ENCODE data around the gene PLA2R1.

PLA2R1 gene

DNA sequence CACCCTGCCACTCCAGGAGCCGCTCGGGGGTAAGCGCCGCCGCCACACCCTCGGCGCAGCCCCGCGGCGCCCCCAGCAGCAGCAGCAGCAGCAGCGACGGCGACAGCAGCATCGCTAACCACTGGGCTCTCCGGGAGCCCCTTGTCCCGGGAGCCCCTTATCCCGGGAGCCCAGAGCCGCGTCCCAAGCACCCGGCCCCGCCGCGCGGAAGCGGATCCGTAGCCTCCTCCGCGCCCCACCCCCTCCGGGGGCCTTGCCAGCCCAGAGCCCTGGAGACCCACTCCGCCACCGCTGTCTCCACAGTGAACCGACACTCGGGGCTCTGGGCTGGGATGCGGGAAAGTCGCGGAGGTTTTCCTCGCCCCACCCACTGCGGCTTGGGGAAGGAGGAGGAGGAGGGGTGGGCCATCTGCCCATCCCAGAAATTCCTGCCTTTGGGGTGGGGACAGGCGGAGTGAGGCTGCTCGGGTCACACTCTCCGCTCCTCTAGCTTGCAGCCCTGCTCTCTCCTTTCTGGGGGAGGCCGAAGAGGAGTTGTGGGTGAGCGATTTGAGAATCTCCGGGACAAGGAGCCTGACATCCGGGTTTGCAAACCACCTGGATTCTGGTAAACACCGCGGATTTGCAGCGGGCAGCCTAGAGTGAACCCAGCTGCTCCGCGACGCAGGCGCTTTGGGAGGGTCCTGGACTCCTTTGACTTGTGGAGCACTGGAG is at the start of gene PLA2R1:
Gene PLA2R1, minus strand, starts transcription at position 324 of the 714 bp plus-strand sequence. Its CDS starts 212 bp downstream, at position 112.
- DNase-seq: no peak

- no peak for DNase-seq
These were observed 48.3 kb upstream of the PLA2R1 start for GRCh38 chr2:160110674-160111239.

- DNase-seq: peak; percentile 48
These were observed 47.7 kb upstream of the PLA2R1 start for GRCh38 chr2:160109939-160110673.

- no peak for DNase-seq
These were observed 46.8 kb upstream of the PLA2R1 start for GRCh38 chr2:160109243-160109642.

DNA sequence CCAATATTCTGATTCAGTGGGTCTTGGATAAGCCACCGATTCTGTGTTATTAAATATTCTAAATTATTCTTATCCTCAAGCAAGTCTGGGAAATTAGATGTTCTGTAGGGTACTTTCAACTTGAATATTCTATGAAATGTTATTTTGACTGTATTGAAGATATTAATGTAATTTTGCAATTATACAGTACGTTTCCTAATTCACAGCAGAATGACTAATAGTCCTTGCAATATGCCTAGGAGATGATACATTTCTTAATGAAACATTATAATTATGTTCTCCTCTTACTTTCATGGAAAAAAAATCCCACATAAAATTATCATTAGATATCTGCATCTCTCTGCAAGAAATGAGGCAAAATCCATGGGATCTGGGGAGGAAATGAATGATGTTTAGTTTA is 46.2 kb upstream of the PLA2R1 start:
- no peak for DNase-seq

GRCh38 chr2:160105366-160105765 is 43.0 kb upstream of the PLA2R1 start:
- no peak for DNase-seq

DNA sequence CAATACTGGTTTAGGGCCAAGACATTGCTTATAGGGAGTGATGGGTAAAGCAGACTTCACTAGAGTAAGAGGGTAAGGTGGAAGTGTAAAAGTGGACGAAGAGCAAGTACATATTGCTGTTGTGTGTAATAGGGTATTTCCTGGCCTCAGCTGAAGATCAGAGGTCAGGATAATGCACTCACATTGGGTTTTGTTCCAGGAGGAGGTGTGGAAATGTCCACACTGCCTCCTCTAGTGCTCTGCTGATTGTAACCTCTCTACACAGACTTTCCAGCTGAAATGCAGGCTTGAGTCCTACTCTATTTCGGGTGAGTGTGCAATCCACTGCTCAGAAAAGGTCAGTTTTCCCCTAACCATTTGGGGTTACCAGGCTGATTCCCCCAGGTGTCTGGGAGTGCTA is 41.7 kb upstream of the PLA2R1 start:
- DNase-seq: no peak

- no peak for DNase-seq
These were observed 34.9 kb upstream of the PLA2R1 start for GRCh38 chr2:160097326-160097725.

DNA sequence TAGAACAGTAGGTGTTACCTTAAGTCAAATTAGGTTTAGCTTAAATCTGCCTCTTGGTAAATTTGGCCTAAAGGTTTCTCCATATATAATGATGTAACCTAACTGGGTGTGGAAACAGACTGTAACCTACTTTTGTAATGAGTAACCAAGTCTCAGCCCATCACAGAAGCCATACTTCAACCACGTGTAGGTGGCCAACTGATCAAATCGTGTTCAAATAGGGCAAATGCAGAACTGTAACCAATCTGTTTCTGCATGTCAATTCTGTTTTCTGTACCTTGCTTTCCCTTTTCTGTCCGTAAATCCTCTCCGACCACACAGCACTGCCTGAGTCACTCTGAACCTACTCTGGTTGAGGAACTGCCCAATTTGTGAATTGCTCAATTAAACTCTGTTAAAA is 34.0 kb upstream of the PLA2R1 start:
- peak; percentile 18 for DNase-seq

DNA sequence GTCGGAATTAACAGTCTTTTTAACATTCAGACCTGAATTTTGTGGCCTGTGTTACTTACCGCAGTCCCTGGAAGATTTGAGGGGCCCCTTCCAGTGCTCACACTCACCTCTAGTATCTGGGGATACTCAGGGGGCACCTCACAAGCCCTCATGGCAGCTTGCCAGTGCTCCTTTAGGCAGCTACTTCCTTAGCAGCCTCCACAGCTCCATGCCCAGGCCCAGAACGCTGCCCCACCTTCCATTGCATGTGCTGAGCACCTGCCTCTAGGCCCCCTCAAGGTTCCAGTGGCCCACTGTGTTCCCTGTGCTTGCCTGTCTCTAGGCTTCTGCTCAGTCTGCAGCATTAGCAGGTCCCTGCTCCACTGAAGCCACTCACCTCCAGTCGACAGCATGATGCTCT is 30.0 kb upstream of the PLA2R1 start:
- no peak for DNase-seq

DNA sequence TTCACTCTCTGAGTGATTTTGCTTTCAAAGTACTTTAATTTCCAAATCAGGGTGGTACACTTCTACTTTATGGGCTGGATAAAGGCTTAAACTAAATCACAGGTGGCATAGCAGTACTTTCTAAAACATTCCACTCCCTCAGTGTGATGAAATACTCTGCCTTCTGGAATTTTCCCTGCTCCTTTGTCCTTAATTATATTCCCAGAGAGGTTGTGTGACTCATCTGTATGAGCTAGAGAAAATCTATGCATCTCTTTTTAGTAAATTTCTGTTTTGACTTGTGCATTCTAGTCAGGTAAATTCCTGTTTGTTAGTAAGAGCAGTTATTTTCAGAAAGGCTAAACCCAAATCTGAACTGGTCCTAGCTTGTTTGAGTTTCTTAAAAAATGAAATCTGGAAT is 29.0 kb upstream of the PLA2R1 start:
- DNase-seq: no peak

DNA sequence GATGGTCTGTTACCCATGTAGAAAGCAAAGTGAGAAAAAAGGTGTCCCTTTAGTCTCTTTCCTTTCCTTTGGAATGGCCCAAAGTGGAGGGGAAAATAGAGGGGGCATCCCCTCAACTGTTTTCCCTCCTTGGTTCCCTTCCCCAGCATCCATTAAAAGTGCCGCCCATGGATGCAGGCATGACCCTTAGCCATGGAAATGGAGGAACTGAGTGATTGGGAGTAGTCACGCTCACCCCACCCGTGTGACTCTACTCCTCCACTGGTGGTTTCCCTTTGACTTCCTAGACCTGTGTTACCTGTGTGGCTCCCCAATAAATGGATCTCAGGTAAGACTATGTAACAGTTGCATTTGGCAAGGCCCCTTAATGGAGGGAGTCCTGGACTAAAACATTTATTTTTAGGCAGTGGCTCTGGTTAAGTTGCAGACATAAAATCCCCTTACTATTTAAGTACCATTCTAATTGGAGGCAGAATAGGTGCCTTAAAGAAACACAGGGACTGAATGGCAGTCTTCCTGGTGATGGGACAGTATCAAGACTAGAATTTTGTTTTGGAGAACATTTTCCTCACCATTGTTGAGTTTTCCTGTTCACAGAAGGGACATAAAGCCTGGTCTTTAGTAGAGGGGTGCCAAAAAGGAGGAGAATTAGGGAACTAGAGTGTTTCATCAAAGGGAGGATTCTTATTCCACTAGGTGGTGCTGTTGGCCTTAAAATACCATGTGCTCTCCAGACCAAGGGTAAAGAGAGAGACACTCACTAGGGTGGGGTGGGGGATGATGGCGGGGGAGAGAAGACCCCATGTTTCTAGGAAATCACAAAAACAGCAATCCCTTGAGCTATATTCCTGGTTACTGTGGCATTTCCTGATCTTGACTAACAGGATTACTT is 25.7 kb upstream of the PLA2R1 start:
- DNase-seq: no peak

GRCh38 chr2:160085662-160086061 is 23.2 kb upstream of the PLA2R1 start:
- DNase-seq: no peak

DNA sequence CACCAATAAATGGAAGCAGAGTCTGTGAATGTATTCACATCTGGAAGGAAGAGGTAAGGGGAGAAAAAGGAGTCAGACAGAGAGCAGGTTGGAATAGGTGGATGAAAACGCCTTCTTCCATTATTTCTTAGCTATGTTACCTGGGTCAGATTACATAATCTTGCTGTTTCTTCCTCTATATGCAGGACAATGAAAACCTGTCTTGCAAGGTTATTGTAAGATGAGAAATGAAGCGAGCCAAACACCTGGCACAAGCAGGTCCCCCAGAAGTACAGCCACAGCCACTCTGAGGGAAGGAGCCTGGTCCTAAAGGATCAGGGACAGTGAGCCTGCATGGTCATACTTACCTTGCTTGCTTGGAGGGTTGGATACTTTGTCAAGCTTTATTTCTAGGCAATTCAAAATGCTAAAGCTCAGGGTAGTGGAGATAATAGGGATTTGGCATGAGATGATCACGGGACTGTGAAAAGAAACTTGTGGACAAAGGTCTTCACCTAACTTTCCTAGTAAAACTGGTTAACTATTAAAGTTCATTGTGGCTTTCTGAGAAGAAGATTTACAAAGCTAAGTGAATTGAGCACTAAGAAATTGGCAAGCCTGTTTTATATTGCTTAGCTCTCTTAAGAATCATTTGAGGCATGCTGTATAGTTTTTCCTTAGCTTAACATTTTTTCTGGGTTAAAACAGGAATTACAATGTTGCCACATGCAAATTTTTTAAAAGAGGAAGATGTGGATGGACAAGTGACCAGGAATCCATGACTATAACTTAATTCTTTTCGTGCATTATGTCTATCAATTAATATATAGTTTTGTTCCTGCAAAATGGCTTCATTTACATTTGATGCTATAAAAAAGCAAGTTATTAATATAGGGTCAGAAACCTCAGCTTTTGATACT is 15.7 kb upstream of the PLA2R1 start:
- DNase-seq: no peak

DNA sequence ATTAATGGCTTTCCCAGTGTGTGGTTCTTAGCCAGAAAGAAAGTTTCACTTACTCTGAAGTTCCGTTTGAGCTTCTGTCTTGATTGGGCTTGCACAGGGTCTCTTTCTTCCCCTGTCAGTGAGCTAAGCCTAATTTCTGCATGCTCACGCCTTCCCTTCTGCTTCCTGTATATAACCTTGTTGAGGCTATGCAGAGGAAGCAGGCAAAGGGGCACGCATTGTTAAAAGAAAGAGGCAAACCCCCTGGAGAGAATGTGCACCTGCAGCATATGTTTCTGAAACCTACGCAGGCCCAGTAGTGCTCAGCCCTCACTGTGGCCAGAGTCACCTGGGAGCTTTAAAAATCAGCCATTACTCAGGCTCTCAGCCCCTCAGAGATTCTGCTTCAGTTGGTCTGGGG is 14.5 kb upstream of the PLA2R1 start:
- DNase-seq: no peak

DNA sequence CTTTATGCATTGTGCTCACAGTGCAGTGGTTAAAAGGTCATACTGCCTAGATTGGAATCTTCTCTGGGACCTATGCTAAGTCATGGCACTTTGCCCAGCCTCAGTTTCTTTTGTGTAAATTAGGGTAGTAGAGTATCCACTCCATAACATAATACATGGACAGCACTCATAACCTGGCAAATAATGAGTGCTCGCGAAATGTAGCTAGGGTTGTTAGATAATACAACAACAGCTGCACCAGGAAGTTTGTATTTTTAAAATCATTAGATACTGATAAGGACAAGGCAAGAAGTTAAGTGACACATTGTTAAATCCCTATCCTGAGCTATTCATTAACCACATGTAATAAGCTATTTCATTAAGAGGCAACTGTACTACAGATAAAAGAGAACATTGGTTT is 13.8 kb upstream of the PLA2R1 start:
- no peak for DNase-seq

DNA sequence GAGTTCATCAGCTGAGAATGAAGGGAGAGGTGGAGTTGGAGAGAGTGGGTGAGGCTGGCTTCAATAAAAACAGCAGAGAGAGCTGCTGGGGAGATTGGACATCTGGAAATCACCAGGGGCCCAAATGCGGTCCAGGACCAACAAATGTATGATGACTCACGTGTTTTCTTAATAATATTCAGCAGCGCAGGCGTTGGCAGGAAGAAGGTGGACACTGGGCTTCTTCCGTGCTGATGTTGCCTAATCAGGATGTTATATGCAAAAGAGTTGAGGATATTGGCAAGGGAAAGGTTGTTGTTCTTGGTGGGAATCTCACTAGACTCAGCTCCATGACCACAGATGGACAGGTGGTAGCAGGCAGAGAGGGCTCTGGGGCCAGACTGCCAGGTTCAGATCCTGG is 12.8 kb upstream of the PLA2R1 start:
- no peak for DNase-seq

DNA sequence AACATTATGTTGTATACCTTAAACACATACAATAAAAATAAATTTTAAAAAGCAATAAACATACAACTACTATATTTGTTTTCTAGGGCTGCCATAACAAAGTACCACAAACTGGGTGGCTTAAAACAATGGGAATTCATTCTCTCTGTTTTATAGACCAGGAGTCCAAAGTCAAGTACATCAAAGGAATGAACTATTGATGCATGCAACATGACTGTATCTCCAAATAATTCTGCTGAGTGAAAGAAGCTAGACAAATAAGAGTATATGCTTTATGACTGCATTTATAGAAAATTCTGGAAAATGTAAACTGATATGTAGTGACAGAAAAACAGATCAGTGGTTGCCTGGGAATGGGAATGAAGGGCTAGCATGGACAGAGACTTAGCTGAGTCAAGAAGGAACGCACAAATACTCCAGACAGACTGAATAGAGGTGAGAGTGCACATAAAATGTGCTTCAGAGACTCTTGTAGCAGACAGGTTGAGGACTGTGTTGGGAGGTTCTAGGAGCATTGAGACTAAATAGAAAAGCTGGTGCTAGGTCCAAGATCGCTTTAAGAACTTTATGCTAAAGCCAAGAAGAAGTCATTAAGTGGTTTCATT is 11.0 kb upstream of the PLA2R1 start:
- DNase-seq: no peak

DNA sequence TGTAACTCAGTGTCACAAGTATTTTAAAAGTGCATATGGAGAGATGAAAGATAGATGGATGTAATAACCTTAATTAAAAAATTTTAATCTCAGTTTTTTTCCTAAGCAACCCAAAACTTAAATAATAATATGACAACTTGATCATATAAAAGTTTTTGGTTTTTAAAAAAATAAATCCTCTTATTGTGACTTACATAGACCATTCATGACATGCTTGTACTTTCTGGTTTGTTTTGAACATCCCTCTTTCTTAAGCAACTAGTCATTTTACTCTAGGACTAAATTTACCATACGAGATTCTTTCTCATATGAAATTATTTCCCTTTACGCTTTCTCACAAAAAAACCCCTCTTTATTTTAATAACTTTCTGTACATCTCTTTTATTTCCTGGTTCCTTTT is 6.5 kb upstream of the PLA2R1 start:
- no peak for DNase-seq

DNA sequence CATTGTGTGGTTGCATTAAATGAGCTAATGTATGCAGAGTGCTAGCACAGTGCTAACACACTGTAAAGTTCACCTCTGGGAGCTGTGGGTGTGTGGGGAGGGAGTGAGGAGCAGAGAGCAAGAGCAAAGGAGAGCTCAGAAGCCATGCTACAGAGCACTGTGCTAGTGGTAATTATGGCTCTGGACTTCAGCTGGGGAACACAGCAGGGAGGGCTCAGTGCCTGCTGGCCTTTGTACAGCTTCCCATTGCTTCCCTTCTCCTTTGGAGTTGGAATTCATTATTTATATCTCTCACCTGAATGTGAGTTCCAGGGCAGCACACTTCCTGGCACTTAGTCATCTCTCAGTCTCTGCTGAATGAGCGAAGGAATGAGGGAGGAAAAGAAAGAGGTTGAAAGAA is 2.5 kb upstream of the PLA2R1 start:
- DNase-seq: no peak

GRCh38 chr2:160063879-160064612 is 1.6 kb upstream of the PLA2R1 start:
- DNase-seq: no peak
